WTC11 (cell line): ENCODE results near the gene PABPN1L. TPM values are rescaled to one million over a fixed set of nuclear protein-coding genes. Genes with fewer than 3 reads are reported as not detected.

ENCODE experiments used
- ATAC-seq: fragments of 200-7000 bp; cut with Tn5 transposase; 2 replicates; pipeline ENCODE4 v1.10.0; 2021; ENCODE audit warnings: mild to moderate bottlenecking, moderate library complexity
- CTCF ChIA-PET: fragments of 300-600 bp; sonication (Branson Sonifier 250); formaldehyde crosslinking; loops from one replicate; lab custom pipeline; 2021; ENCODE audit warnings: antibody characterized with exemption; lab: Charles Lee
- POLR2A ChIA-PET: fragments of 350-600 bp; sonication (Branson Sonifier 250); formaldehyde crosslinking; loops from one replicate; lab custom pipeline; 2021; ENCODE audit warnings: antibody characterized with exemption; lab: Charles Lee
- DNase-seq: peaks from one replicate; pipeline ENCODE4 v3.0.0; 2021; ENCODE audit warnings: low spot score
- H3K27ac Mint-ChIP-seq: 2 replicates; pipeline ENCODE4 v1.8.0; 2021; ENCODE audit warnings: mixed read lengths
- H3K27me3 Mint-ChIP-seq: 2 replicates; pipeline ENCODE4 v1.8.0; 2021; ENCODE audit warnings: low read depth, mild to moderate bottlenecking, moderate library complexity, mixed read lengths
- H3K36me3 Mint-ChIP-seq: 2 replicates; pipeline ENCODE4 v1.8.0; 2021; ENCODE audit warnings: mixed read lengths
- H3K4me1 Mint-ChIP-seq: 2 replicates; pipeline ENCODE4 v1.8.0; 2022; ENCODE audit warnings: mixed read lengths
- H3K4me3 Mint-ChIP-seq: 2 replicates; pipeline ENCODE4 v1.8.0; 2021; ENCODE audit warnings: mild to moderate bottlenecking, moderate library complexity, mixed read lengths
- H3K9me3 Mint-ChIP-seq: 2 replicates; pipeline ENCODE4 v1.8.0; 2021; ENCODE audit warnings: mixed read lengths
- ATF1 ChIP-seq: sonication (generic); formaldehyde crosslinking; IDR thresholded peaks from 2 replicates; pipeline ENCODE4 v1.8.1; 2023; ENCODE audit warnings: mild to moderate bottlenecking, moderate library complexity, missing genetic modification reagents
- HMGA2 ChIP-seq: fragments of 250-450 bp; sonication (Bioruptor Pico); IDR thresholded peaks from 2 replicates; pipeline ENCODE4 v1.4.0; 2021; ENCODE audit warnings: mild to moderate bottlenecking, moderate library complexity
- RELA ChIP-seq: sonication (generic); formaldehyde crosslinking; IDR thresholded peaks from 2 replicates; pipeline ENCODE4 v1.8.1; 2022; ENCODE audit warnings: missing genetic modification reagents, mild to moderate bottlenecking, borderline replicate concordance
- TEAD1 ChIP-seq: sonication (generic); formaldehyde crosslinking; IDR thresholded peaks from 2 replicates; pipeline ENCODE4 v1.8.0; 2022; ENCODE audit warnings: mild to moderate bottlenecking, missing genetic modification reagents
- TEAD4 ChIP-seq: sonication (generic); formaldehyde crosslinking; IDR thresholded peaks from 2 replicates; pipeline ENCODE4 v1.8.0; 2022; ENCODE audit warnings: mild to moderate bottlenecking, missing genetic modification reagents
- ZBTB21 ChIP-seq: sonication (generic); formaldehyde crosslinking; IDR thresholded peaks from 2 replicates; pipeline ENCODE4 v1.8.1; 2023; ENCODE audit warnings: mild to moderate bottlenecking, missing genetic modification reagents, borderline replicate concordance
- ZBTB43 ChIP-seq: sonication (generic); formaldehyde crosslinking; IDR thresholded peaks from 2 replicates; pipeline ENCODE4 v1.8.1; 2023; ENCODE audit warnings: mild to moderate bottlenecking, missing genetic modification reagents
- ZNF532 ChIP-seq: fragments of 250-450 bp; sonication (Bioruptor Pico); IDR thresholded peaks from 2 replicates; pipeline ENCODE4 v1.9.0; 2021; ENCODE audit warnings: mild to moderate bottlenecking, borderline replicate concordance
- total RNA-seq: library from RNA; stranded (reverse); gene quantifications from 3 replicates; pipeline ENCODE4 v1.2.3, GENCODE V29; 2021
- TF ChIP-seq, protein P1 (sequence below): sonication (generic); formaldehyde crosslinking; IDR thresholded peaks from 2 replicates; pipeline ENCODE4 v1.8.1; 2022; ENCODE audit warnings: mild to moderate bottlenecking, missing genetic modification reagents, moderate library complexity, borderline replicate concordance
- TF ChIP-seq, protein P2 (sequence below): sonication (generic); formaldehyde crosslinking; IDR thresholded peaks from 2 replicates; pipeline ENCODE4 v1.8.0; 2023; ENCODE audit warnings: missing genetic modification reagents, mild to moderate bottlenecking, borderline replicate concordance
- TF ChIP-seq, protein P3 (sequence below): sonication (generic); formaldehyde crosslinking; IDR thresholded peaks from 2 replicates; pipeline ENCODE4 v1.8.0; 2022; ENCODE audit warnings: missing genetic modification reagents

PABPN1L gene
- total RNA-seq, 1 experiment from 2014 or later, result not detected

GRCh38 chr16:88850531-88851199 is 15.8 kb downstream of the PABPN1L start:
- TF ChIP-seq, protein P1, sequence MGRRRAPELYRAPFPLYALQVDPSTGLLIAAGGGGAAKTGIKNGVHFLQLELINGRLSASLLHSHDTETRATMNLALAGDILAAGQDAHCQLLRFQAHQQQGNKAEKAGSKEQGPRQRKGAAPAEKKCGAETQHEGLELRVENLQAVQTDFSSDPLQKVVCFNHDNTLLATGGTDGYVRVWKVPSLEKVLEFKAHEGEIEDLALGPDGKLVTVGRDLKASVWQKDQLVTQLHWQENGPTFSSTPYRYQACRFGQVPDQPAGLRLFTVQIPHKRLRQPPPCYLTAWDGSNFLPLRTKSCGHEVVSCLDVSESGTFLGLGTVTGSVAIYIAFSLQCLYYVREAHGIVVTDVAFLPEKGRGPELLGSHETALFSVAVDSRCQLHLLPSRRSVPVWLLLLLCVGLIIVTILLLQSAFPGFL (CRISPR knock-in tag), result no peak
- TF ChIP-seq TEAD1 (CRISPR knock-in tag), result no peak
- ChIA-PET CTCF (interaction anchor here (1.0 to 1.8 kb wide), 2 partner anchors 8 to 113 kb away, joined by 3 to 7 read pairs; no protein-coding TSS in a partner anchor), POLR2A (no interaction called here)
- no peaks in the 10 kb centered on the region; the same call in 1 of the 2 replicates for H3K9me3 Mint-ChIP-seq
- peaks cover 15% of the 10 kb centered on the region for H3K36me3 Mint-ChIP-seq
- no peak overlapping the region for H3K4me3 Mint-ChIP-seq
- no peak overlapping the region for H3K27ac Mint-ChIP-seq
- no peak for ATAC-seq
- no peaks in the 10 kb centered on the region for H3K27me3 Mint-ChIP-seq
- H3K4me1 Mint-ChIP-seq, result peaks cover 9% of the 10 kb centered on the region
- no peak for DNase-seq

DNA sequence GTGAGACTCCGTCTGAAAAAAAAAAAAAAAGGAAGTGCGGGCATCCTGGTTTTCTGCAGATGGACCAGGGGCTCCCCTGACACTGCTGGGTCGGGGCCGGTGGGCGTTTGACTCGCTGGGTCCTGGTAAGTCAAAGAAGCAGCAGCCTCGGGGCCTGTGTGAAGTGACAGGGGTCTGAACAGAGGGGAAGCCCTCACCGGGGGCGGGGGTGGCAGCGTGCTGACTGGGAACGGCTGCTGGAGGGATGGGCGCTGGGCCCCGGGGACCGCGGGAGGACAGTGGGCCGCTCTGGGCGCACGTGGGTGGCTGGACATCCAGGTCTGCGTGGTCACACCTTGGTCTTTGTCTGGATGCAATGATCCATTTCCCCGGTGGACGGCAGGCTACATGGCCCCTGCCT is 17.9 kb downstream of the PABPN1L start:
- Mint-ChIP-seq H3K27ac (no peak overlapping the region), H3K9me3 (no peaks in the 10 kb centered on the region; the same call in 1 of the 2 replicates), H3K4me3 (no peak overlapping the region), H3K27me3 (no peaks in the 10 kb centered on the region), H3K4me1 (no peaks in the 10 kb centered on the region), H3K36me3 (peaks cover 15% of the 10 kb centered on the region)
- TF ChIP-seq, protein P1 (CRISPR knock-in tag), result no peak
- TF ChIP-seq, protein P2, sequence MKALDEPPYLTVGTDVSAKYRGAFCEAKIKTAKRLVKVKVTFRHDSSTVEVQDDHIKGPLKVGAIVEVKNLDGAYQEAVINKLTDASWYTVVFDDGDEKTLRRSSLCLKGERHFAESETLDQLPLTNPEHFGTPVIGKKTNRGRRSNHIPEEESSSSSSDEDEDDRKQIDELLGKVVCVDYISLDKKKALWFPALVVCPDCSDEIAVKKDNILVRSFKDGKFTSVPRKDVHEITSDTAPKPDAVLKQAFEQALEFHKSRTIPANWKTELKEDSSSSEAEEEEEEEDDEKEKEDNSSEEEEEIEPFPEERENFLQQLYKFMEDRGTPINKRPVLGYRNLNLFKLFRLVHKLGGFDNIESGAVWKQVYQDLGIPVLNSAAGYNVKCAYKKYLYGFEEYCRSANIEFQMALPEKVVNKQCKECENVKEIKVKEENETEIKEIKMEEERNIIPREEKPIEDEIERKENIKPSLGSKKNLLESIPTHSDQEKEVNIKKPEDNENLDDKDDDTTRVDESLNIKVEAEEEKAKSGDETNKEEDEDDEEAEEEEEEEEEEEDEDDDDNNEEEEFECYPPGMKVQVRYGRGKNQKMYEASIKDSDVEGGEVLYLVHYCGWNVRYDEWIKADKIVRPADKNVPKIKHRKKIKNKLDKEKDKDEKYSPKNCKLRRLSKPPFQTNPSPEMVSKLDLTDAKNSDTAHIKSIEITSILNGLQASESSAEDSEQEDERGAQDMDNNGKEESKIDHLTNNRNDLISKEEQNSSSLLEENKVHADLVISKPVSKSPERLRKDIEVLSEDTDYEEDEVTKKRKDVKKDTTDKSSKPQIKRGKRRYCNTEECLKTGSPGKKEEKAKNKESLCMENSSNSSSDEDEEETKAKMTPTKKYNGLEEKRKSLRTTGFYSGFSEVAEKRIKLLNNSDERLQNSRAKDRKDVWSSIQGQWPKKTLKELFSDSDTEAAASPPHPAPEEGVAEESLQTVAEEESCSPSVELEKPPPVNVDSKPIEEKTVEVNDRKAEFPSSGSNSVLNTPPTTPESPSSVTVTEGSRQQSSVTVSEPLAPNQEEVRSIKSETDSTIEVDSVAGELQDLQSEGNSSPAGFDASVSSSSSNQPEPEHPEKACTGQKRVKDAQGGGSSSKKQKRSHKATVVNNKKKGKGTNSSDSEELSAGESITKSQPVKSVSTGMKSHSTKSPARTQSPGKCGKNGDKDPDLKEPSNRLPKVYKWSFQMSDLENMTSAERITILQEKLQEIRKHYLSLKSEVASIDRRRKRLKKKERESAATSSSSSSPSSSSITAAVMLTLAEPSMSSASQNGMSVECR (CRISPR knock-in tag), result no peak
- TF ChIP-seq TEAD1 (CRISPR knock-in tag), result no peak
- TF ChIP-seq HMGA2 (CRISPR knock-in tag), result no peak
- TF ChIP-seq ZBTB21 (CRISPR knock-in tag), result no peak
- TF ChIP-seq ZNF532 (CRISPR knock-in tag), result no peak
- ChIA-PET POLR2A (no interaction called here), CTCF (interaction anchor here (1.2 kb wide), 1 partner anchor 33 kb away, joined by 3 read pairs; no protein-coding TSS in a partner anchor)
- no peak for ATAC-seq
- DNase-seq, result no peak

GRCh38 chr16:88847654-88848053 is 18.8 kb downstream of the PABPN1L start:
- no peaks in the 10 kb centered on the region; the same call in 1 of the 2 replicates for H3K9me3 Mint-ChIP-seq
- ATAC-seq (no peak), DNase-seq (no peak)
- no peaks in the 10 kb centered on the region for H3K4me1 Mint-ChIP-seq
- POLR2A ChIA-PET, result no interaction called here
- no peaks in the 10 kb centered on the region for H3K27me3 Mint-ChIP-seq
- CTCF ChIA-PET, result interaction anchor here (0.8 kb wide), 1 partner anchor 17 kb away, joined by 3 read pairs; no protein-coding TSS in a partner anchor
- H3K27ac Mint-ChIP-seq, result no peak overlapping the region
- no peak overlapping the region for H3K4me3 Mint-ChIP-seq
- peaks cover 15% of the 10 kb centered on the region for H3K36me3 Mint-ChIP-seq
- TF ChIP-seq TEAD4 (CRISPR knock-in tag) (no peak), RELA (CRISPR knock-in tag) (no peak), ZBTB43 (CRISPR knock-in tag) (no peak), ATF1 (CRISPR knock-in tag) (no peak)
- TF ChIP-seq, protein P3, sequence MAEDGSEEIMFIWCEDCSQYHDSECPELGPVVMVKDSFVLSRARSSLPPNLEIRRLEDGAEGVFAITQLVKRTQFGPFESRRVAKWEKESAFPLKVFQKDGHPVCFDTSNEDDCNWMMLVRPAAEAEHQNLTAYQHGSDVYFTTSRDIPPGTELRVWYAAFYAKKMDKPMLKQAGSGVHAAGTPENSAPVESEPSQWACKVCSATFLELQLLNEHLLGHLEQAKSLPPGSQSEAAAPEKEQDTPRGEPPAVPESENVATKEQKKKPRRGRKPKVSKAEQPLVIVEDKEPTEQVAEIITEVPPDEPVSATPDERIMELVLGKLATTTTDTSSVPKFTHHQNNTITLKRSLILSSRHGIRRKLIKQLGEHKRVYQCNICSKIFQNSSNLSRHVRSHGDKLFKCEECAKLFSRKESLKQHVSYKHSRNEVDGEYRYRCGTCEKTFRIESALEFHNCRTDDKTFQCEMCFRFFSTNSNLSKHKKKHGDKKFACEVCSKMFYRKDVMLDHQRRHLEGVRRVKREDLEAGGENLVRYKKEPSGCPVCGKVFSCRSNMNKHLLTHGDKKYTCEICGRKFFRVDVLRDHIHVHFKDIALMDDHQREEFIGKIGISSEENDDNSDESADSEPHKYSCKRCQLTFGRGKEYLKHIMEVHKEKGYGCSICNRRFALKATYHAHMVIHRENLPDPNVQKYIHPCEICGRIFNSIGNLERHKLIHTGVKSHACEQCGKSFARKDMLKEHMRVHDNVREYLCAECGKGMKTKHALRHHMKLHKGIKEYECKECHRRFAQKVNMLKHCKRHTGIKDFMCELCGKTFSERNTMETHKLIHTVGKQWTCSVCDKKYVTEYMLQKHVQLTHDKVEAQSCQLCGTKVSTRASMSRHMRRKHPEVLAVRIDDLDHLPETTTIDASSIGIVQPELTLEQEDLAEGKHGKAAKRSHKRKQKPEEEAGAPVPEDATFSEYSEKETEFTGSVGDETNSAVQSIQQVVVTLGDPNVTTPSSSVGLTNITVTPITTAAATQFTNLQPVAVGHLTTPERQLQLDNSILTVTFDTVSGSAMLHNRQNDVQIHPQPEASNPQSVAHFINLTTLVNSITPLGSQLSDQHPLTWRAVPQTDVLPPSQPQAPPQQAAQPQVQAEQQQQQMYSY, result no peak
